OCI-LY3 (cell line): ENCODE measurements around the gene NELL1.

Experiments
- CTCF ChIP-seq: fragments of 200-600, 300-600 bp; sonication (generic); IDR thresholded peaks from 2 replicates; pipeline ENCODE4 v1.5.1; 2014; ENCODE audit warnings: antibody characterized with exemption, low read length, low read depth
- EZH2phosphoT487 ChIP-seq: fragments of 200-600 bp; shearing (Covaris generic); IDR thresholded peaks from 2 replicates; pipeline ENCODE4 v1.6.1; 2018; ENCODE audit warnings: antibody characterized with exemption, mixed run types, low read depth

GRCh38 chr11:20980736-20981135 lies 311.4 kb downstream of the NELL1 start:
- TF ChIP-seq CTCF, result no peak
- TF ChIP-seq EZH2phosphoT487, result no peak
